Left forelimb (tissue), 1 donor: ENCODE data around the gene DHRS13.
"Not testable (repeated sequence)": the region's sequence is repeated elsewhere in the genome, so short reads cannot be mapped to it uniquely, and the experiment has no call there.

ENCODE experiments used
- DNase-seq: peaks from one replicate; pipeline ENCODE4 v3.0.0-alpha.2; 2018; ENCODE audit warnings: low spot score

Gene DHRS13

GRCh38 chr17:28935744-28936460 is 33.0 kb upstream of the DHRS13 start:
- no peak for DNase-seq

DNA sequence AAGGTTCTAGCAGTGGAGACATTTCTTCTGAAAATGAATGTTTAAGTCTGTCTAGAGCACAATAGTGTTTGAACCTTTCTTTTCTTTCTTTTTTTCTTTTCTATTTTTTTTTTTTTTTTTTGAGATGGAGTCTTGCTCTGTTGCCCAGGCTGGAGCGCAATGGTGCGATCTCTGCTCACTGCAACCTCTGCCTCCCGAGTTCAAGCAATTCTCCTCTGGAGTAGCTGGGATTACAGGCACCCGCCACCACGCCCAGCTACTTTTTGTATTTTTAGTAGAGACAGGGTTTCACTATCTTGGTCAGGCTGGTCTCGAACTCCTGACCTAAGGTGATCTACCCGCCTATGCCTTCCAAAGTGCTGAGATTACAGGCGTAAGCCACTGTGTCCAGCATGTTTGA is 31.6 kb upstream of the DHRS13 start:
- DNase-seq, result not testable (repeated sequence)

GRCh38 chr17:28929787-28930186 is 26.9 kb upstream of the DHRS13 start:
- DNase-seq, result no peak

DNA sequence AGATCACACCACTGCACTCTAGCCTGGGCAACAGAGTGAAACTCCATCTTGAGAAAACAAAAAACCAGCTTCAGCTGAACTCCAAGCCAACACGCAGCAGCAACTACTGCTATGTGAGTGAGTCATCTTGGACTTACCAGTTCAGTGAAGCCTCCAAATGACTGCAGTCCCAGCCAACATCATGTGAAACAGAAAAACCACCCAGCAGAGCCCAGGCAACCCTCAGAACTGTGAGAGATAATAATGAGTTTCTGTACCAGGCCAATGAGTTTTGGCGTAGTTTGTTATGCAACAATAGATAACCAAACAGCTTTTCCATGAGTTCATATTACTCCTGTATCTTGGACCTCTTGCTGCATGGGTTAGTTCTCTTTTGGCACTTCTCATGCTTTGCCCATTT is 25.2 kb upstream of the DHRS13 start:
- no peak for DNase-seq

DNA sequence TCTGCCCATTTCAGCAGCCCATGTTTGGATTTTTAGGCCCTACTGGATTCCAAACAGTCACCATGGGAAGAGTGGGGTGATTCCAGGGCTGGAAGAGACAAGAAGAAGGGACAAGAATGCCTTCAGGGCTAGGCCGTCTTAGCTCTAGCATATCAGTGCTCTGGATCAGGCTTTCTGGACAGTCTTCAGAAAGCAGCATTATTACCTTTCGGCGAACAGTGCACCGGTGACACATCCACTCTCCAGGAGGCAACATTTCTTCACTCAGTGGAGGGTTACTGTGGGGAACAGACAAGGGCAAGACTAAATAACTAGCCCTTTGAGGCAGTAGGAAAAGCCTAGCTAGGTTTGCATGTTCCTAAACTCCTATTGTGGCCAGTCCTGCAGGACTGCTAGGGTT is 23.9 kb upstream of the DHRS13 start:
- no peak for DNase-seq

DNA sequence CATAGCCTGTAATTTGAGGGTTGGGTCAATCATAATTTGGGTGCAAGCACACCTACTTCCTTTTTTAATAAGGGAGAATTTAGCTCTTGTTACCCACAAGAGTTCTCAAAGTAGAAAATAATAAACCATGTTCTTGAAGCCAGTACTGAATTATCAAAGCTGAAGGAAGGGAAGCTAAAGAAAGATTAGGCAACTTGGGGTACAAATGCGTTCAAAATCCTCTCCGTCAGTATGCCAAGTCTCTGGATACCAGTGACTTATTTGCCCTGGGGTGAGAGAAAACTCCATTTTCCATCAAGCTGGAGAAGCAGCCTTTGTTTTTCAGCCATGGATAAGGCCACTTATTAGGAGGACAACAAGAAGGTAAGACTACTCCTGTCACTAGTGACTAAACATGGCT is 23.5 kb upstream of the DHRS13 start:
- DNase-seq, result no peak

DNA sequence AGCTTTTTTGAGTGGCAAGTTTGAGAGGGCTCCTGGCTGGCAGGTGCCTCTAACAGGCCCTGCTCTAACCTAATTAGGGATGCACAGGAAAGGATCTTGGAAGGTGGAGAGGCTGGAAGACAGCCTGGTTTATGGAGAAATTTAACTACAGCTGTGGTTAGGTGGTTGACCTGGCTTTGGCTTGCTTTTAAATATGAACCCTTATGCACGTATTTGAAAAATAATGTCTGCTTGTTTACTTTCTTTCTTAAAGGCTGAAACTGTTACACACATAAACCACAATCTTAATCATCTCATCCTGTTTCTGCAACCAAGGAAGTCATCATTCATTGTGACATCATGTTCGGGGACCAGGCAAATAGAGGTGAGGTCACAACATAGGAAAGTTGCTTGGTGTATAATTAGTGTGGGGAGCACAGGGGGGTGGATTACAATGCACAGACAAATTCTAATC is 23.1 kb upstream of the DHRS13 start:
- DNase-seq, result no peak

- DNase-seq, result no peak
Measured at GRCh38 chr17:28920201-28920600, 17.3 kb upstream of the DHRS13 start.

- DNase-seq, result no peak
Measured at GRCh38 chr17:28918295-28918694, 15.4 kb upstream of the DHRS13 start.

GRCh38 chr17:28917465-28917864 is 14.6 kb upstream of the DHRS13 start:
- DNase-seq, result no peak

DNA sequence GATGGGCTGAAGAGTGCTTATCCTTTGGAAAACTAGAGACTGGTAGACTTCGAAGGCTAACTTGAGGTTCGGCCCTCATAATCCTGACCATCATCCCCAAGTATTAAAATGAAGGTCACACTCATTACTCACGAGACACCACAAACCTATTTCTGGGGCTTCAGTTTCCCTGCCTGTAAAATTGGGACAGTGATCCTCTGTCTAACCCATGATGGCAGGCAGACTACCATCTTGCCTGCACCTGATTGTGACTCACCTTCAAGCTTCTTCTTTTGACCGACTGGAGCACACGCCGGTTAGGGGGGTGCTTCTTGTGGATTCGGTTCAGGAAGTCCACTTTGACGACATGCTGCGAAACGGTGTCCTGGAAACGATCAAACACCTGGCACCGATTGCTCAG is 14.2 kb upstream of the DHRS13 start:
- DNase-seq, result no peak

GRCh38 chr17:28916302-28916934 is 13.5 kb upstream of the DHRS13 start:
- DNase-seq, result no peak

DNA sequence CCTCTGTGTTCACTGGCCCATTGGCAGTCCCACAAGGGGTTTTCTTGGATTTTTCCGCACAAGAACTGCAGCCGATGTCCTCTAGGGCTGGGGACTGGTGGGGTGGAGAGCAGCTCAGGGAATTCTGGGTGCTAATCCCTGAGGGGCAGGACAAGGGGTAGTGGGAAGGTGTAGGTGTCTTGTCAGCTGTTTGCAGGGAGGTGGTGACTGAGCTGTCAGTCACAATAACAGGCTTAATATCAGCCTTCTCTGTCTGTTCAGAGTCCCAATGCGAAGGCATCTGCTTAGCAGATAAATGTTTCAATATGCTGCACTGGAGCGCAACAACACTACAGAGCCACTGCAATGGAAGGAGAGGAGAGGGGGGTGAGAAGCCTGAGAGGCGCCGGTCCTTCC is 10.1 kb upstream of the DHRS13 start:
- no peak for DNase-seq

DNA sequence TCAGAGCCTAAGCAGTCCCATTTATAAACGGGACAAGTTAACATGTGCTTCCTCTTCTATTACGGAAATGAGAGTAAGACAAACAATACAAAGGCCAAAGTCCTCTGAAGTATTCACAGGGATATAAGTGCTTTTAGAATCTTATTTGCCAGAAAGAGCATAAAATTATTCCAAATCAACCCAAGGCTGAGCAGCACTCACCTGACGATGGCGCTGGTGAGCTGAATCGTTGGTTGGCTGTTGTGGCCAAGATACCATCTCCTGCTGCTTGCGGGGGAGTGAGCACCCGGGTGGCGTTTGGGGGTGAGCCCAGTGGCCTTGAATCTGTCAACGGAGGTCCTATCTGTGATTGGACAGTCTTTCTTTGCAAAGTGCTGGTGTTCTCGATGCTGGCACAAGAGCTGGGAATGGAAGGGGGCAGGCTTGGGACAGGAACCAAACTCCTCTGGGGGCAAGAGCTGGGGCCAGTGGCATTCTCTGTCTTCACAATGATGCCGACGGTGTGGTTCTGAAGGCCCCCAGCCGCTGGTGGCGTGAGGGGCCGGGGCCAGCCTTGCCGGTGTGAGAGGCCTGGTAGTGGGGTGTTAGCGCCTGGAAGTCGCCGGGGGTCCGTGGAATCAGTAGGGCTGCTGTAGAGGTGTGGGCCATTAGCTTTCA is 9.5 kb upstream of the DHRS13 start:
- DNase-seq, result no peak

DNA sequence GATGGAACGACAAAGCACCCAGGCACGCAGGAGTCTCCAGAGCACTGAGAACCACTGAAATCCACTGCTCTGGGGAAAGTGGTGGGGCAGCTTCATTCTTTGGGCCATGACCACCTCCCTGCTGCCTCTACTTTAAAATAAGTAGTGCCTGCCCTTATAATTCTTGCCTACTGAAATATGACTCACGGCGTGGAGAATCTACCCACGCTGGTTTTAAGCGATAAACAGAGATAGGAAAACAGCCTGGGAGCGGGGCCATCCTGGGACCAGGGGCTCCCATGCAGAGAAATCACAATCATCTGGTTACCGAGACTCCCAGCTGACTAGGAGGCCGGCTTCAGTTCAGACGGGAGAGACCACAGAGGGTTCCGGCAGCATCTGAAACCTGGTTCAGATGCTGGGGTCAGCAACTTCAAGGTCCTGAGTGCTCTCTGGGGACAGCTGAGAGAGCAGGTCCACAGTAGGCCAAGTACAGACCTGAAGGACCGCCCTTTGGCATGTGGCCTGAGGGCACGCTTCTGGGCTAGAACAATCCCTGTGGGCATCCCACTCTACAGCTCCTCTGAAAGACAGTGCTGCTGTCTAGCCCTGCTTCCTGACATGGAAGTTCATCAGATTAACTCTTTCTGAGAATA is 8.6 kb upstream of the DHRS13 start:
- no peak for DNase-seq

DNA sequence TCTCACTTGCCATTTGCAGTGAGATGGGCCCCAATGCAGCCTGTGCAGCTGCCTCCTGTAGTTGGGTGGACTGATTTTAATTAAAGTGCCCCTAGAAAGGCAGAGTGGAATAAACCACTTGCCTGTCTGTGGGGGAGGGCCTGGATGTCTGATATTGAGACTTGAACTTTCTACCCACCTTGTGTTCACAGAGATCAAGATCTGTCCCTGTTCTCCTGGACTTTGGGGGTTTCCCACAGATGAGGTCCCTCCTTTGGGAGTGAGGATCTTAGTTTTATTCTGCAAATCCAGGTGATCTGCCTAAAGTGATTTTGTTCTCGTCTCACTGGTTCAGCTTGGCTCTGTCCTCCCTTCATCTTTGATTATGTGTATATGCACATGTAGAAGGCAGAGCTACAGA is 7.7 kb upstream of the DHRS13 start:
- DNase-seq, result no peak

GRCh38 chr17:28908640-28909167 is 5.8 kb upstream of the DHRS13 start:
- DNase-seq, result no peak

GRCh38 chr17:28907709-28908475 is 5.0 kb upstream of the DHRS13 start:
- DNase-seq, result no peak

GRCh38 chr17:28906706-28907438 is 4.0 kb upstream of the DHRS13 start:
- DNase-seq, result no peak

DNA sequence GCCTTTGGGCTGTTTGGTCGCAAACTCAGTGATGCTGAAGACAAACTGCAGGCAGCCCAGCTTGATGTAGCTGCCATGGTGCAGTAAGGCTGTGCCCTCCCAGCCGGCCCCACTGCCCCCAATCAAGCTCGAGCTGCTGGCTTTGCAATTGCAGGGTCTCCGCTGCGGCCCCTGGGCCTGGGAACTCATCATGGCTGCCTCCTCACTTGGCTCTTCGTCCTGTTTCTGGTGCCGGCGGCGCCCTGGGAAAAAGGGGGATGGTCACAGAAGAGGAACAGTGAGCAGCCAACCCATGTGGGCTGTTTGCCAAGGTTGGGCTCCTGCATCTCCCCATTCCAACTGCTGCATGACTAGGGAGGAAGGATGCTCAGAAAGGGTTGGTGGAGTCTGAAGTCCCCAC is 3.4 kb upstream of the DHRS13 start:
- DNase-seq, result no peak

DNA sequence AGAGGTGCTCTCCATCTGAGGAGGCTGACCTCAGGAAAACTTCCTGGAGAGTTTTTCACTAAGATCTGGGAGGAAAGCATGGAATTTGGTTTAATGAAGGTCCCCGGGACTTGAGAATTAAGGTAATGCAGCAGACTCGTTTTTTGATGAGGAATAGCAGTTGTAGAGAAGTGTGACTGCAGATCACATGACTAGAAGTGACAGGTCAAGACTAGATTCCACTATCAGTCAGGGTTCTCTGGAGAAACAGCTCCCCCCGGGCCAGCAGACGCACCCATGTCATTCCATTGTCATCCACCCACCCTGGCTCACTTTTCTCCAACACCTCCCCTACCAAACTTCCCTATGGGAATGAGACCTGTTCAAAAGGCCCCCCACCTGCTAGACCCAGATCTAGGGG is 1.9 kb upstream of the DHRS13 start:
- no peak for DNase-seq
